Choroid plexus epithelial cell (primary cell): ENCODE measurements around the gene FOXRED2.

ENCODE experiments used
- DNase-seq: peaks from one replicate; pipeline ENCODE4 v3.0.0-alpha.2; 2010; ENCODE audit warnings: low read depth
- H3K4me3 ChIP-seq: 2 replicates; pipeline ENCODE4 v1.5.1; 2011; ENCODE audit warnings: low read depth, mild to moderate bottlenecking, control low read depth, low read length, moderate library complexity
- CTCF ChIP-seq: conservative IDR thresholded peaks from 2 replicates; pipeline ENCODE4 v1.5.1; 2011; ENCODE audit warnings: low read depth, mild to moderate bottlenecking, control low read depth, inconsistent platforms, low read length, moderate library complexity

The FOXRED2 gene

GRCh38 chr22:36447632-36448031 lies 59.2 kb downstream of the FOXRED2 start:
- H3K4me3 ChIP-seq = no peak overlapping the region
- DNase-seq = no peak

GRCh38 chr22:36445158-36445668 lies 61.6 kb downstream of the FOXRED2 start:
- DNase-seq = peak; percentile 93
- no peak for TF ChIP-seq CTCF
- no peak overlapping the region for H3K4me3 ChIP-seq

More at GRCh38 chr22:36447632-36448031, 59.2 kb downstream of the FOXRED2 start:
- TF ChIP-seq CTCF = no peak

DNA sequence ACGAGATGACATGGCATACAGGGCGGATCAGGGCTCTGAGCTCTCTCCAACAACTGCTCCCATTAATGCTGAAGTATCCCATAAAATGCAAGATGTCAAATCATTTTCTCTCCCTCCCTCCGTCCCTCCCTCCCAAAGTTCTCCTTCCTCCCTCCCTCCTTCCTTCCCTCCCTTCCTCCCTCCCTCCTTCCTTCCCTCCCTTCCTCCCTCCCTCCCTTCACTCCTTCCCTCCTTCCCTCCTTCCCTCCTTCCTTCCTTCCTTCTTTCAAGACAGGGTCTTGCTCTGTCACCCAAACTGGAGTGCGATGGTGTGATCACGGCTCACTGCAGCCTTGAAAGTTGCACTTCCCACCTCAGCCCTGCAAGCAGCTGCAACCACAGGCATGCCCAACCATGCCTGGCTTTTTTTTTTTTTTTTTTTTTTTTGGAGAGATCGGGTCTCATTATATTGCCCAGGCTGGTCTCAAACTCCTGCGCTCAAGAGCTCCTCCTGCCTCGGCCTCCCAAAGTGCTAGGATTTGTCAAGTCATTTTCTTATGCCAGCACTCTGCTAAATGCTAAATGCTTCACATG lies 63.6 kb downstream of the FOXRED2 start:
- H3K4me3 ChIP-seq = no peak overlapping the region
- no peak for TF ChIP-seq CTCF
- peak; percentile 43 for DNase-seq

- no peak overlapping the region for H3K4me3 ChIP-seq
- no peak for DNase-seq
These were observed 64.2 kb downstream of the FOXRED2 start for GRCh38 chr22:36442506-36443197.

GRCh38 chr22:36440429-36441002 lies 66.3 kb downstream of the FOXRED2 start:
- no peak for TF ChIP-seq CTCF
- H3K4me3 ChIP-seq = no peak overlapping the region
- DNase-seq = no peak

More at GRCh38 chr22:36442506-36443197, 64.2 kb downstream of the FOXRED2 start:
- TF ChIP-seq CTCF = no peak

GRCh38 chr22:36439481-36440271 lies 67.2 kb downstream of the FOXRED2 start:
- no peak for TF ChIP-seq CTCF
- peak; percentile 94 for DNase-seq
- H3K4me3 ChIP-seq = no peak overlapping the region
